ENCODE measurements around the gene CCDC102B. TPM values are rescaled to one million over a fixed set of nuclear protein-coding genes. Genes with fewer than 3 reads are reported as not detected.

The CCDC102B gene
- total RNA-seq, 1 donor from 2014 or later = 8.2 TPM

DNA sequence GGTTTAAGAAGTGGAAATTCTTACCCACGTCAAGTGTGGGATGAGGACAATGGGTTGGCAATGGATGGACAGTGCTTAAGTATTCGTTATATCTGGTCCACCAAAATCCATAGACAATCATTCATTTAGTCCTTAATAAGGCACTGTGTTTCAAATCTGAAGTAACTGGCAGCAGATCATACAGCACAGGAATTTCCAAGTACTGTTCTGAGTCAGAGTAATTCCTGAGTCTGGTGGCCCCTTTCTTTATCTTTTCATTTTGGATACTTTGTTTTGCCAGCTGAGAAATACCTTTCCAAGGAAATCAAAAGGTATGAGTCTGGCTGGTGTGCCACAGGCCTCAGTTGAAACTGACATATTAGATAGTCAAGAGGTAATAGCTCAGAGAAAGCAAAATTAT is 31.4 kb upstream of the CCDC102B start:
- TF ChIP-seq, protein P1, sequence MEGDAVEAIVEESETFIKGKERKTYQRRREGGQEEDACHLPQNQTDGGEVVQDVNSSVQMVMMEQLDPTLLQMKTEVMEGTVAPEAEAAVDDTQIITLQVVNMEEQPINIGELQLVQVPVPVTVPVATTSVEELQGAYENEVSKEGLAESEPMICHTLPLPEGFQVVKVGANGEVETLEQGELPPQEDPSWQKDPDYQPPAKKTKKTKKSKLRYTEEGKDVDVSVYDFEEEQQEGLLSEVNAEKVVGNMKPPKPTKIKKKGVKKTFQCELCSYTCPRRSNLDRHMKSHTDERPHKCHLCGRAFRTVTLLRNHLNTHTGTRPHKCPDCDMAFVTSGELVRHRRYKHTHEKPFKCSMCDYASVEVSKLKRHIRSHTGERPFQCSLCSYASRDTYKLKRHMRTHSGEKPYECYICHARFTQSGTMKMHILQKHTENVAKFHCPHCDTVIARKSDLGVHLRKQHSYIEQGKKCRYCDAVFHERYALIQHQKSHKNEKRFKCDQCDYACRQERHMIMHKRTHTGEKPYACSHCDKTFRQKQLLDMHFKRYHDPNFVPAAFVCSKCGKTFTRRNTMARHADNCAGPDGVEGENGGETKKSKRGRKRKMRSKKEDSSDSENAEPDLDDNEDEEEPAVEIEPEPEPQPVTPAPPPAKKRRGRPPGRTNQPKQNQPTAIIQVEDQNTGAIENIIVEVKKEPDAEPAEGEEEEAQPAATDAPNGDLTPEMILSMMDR (IDR thresholded peaks at IDR 0.05; ENCODE audit: unreplicated experiment) = no peak
- DNase-seq (ENCODE audit: low spot score) = no peak
- H3K27me3 Mint-ChIP-seq (ENCODE audit: unreplicated experiment) = no peaks in the 10 kb centered on the region
- H3K4me1 Mint-ChIP-seq (ENCODE audit: unreplicated experiment) = no peaks in the 10 kb centered on the region
- no peaks in the 10 kb centered on the region for H3K36me3 Mint-ChIP-seq (ENCODE audit: low read depth, unreplicated experiment)
- no peaks in the 10 kb centered on the region for H3K9me3 Mint-ChIP-seq (ENCODE audit: unreplicated experiment)
- H3K27ac Mint-ChIP-seq (ENCODE audit: unreplicated experiment) = no peak overlapping the region
- H3K4me3 Mint-ChIP-seq (ENCODE audit: unreplicated experiment) = no peak overlapping the region

DNA sequence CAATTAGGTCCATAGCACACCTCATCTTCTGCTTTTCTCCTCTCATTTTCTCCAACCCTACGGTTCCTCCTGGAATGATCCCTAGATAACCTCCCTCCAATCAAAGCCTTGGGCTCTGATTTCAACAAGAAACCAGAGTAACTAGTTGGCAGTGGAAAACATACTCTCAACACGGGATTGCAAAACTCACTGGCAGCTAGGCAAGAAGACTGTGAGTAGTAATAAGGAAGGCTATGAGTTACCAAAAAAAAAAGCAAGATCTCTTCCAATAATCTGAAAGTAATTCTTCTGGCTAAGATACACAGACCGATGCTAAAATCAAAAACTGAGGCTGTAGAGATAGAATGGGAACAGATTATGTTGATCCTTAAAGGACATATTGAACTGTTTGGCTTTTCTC is 28.4 kb upstream of the CCDC102B start:
- Mint-ChIP-seq H3K4me1 (ENCODE audit: unreplicated experiment) (no peaks in the 10 kb centered on the region), H3K27me3 (ENCODE audit: unreplicated experiment) (no peaks in the 10 kb centered on the region), H3K27ac (ENCODE audit: unreplicated experiment) (no peak overlapping the region), H3K4me3 (ENCODE audit: unreplicated experiment) (no peak overlapping the region), H3K9me3 (ENCODE audit: unreplicated experiment) (no peaks in the 10 kb centered on the region), H3K36me3 (ENCODE audit: low read depth, unreplicated experiment) (no peaks in the 10 kb centered on the region)
- TF ChIP-seq, protein P1 (IDR thresholded peaks at IDR 0.05; ENCODE audit: unreplicated experiment) = no peak
- no peak for DNase-seq (ENCODE audit: low spot score)

DNA sequence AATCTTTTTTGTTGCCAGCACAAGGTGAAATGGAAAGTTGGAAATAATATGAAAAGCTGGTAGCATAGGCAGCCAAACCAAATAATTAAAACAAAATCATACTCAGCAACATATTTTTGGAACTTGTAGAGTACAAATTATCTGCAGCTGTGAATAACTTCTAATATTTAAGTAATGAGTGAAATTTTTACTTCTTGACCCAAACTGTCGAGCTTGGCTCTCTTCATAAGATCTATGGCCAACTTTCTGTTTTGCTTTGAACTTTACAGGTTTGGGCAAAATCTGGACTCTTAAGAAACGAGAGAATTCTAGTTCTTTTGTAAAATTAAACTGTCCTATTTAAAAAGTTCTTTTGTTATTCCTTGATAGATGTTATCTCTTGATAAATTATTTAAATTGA is 25.6 kb upstream of the CCDC102B start:
- Mint-ChIP-seq H3K36me3 (ENCODE audit: low read depth, unreplicated experiment) (no peaks in the 10 kb centered on the region), H3K4me1 (ENCODE audit: unreplicated experiment) (no peaks in the 10 kb centered on the region), H3K9me3 (ENCODE audit: unreplicated experiment) (no peaks in the 10 kb centered on the region), H3K4me3 (ENCODE audit: unreplicated experiment) (no peak overlapping the region), H3K27me3 (ENCODE audit: unreplicated experiment) (no peaks in the 10 kb centered on the region), H3K27ac (ENCODE audit: unreplicated experiment) (no peak overlapping the region)
- TF ChIP-seq, protein P1 (IDR thresholded peaks at IDR 0.05; ENCODE audit: unreplicated experiment) = no peak
- DNase-seq (ENCODE audit: low spot score) = no peak

DNA sequence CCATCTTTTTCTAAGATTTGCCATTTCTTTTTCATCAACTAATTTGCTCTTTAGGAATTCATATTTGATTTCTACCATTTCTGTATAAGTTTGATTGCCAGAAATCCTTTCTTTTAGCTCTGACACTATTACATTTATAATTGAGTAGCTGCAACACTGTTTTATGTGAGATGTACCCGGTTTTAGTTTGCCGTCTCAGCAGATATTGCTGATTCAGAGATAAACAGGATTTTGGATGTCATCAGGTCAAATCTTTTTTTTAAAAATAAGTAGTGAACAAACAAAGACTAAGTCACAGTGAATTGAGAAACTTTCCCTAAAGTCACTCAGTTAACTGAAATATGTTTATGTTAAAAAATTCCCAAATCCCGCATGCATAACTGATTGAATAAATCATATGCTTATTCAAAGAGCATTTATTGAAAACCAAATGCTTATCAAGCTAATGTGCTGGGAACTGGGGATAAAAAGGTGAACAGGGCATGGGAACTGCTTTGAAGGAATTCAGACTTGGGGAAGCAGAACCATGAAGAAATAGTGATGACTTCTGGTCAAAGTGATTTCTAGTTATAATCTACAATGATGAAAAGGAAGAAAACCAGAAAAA is 19.5 kb upstream of the CCDC102B start:
- TF ChIP-seq, protein P1 (IDR thresholded peaks at IDR 0.05; ENCODE audit: unreplicated experiment) = no peak
- Mint-ChIP-seq H3K27me3 (ENCODE audit: unreplicated experiment) (no peaks in the 10 kb centered on the region), H3K27ac (ENCODE audit: unreplicated experiment) (no peak overlapping the region)

DNA sequence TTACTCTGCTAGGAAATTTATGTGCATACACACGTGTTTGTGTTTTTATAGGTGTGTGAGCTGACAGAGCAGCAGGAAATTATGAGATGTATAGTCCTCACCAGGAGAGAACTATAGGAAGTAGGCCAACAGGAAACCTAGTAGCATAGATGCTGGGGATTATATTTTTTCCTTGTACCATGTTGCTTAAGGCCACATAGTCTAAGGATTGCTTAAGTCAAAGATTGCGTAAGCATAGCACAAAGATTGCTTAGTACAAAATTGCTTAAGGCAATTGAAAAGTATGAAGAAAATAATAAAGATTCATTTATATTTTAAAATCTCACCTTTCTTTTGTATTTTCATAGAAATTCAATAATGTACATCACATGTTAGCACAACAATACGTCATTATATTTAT is 18.7 kb upstream of the CCDC102B start:
- Mint-ChIP-seq H3K4me1 (ENCODE audit: unreplicated experiment) (no peaks in the 10 kb centered on the region), H3K9me3 (ENCODE audit: unreplicated experiment) (no peaks in the 10 kb centered on the region), H3K27ac (ENCODE audit: unreplicated experiment) (no peak overlapping the region), H3K36me3 (ENCODE audit: low read depth, unreplicated experiment) (no peaks in the 10 kb centered on the region), H3K27me3 (ENCODE audit: unreplicated experiment) (no peaks in the 10 kb centered on the region), H3K4me3 (ENCODE audit: unreplicated experiment) (no peak overlapping the region)
- DNase-seq (ENCODE audit: low spot score) = no peak
- TF ChIP-seq, protein P1 (IDR thresholded peaks at IDR 0.05; ENCODE audit: unreplicated experiment) = no peak

More for the DNA sequence above, 19.5 kb upstream of the CCDC102B start:
- H3K4me3 Mint-ChIP-seq (ENCODE audit: unreplicated experiment) = no peak overlapping the region
- H3K4me1 Mint-ChIP-seq (ENCODE audit: unreplicated experiment) = no peaks in the 10 kb centered on the region
- H3K36me3 Mint-ChIP-seq (ENCODE audit: low read depth, unreplicated experiment) = no peaks in the 10 kb centered on the region
- no peaks in the 10 kb centered on the region for H3K9me3 Mint-ChIP-seq (ENCODE audit: unreplicated experiment)
- no peak for DNase-seq (ENCODE audit: low spot score)
